Activated naive CD8-positive, alpha-beta T cell treated with anti-CD3 and anti-CD28 coated beads for 36 hours (primary cell): ENCODE results near the gene MACROD2. TPM values are rescaled to one million over a fixed set of nuclear protein-coding genes. Genes with fewer than 3 reads are reported as not detected.

Experiments used
- DNase-seq: peaks from one replicate; pipeline ENCODE4 v3.0.0; 2021
- H3K27ac Mint-ChIP-seq: one replicate; pipeline ENCODE4 v1.8.0; 2022; ENCODE audit warnings: mild to moderate bottlenecking, moderate library complexity, mixed read lengths
- H3K27me3 Mint-ChIP-seq: one replicate; pipeline ENCODE4 v1.8.0; 2022; ENCODE audit warnings: mild to moderate bottlenecking, mixed read lengths
- H3K36me3 Mint-ChIP-seq: one replicate; pipeline ENCODE4 v1.8.0; 2021; ENCODE audit warnings: mild to moderate bottlenecking, mixed read lengths
- H3K4me1 Mint-ChIP-seq: one replicate; pipeline ENCODE4 v1.8.0; 2021; ENCODE audit warnings: mixed read lengths
- H3K4me3 Mint-ChIP-seq: one replicate; pipeline ENCODE4 v1.8.0; 2022; ENCODE audit warnings: mild to moderate bottlenecking, moderate library complexity, mixed read lengths
- H3K9me3 Mint-ChIP-seq: one replicate; pipeline ENCODE4 v1.8.0; 2022; ENCODE audit warnings: mixed read lengths
- total RNA-seq, 2 experiments: library from RNA; stranded (reverse); gene quantifications; one replicate each; pipeline ENCODE4 v1.2.3, GENCODE V29; 2021

MACROD2 gene
- total RNA-seq, 2 experiments from 2014 or later: 0.12 to 0.14 TPM

GRCh38 chr20:15840636-15841301, 1845.5 kb downstream of the MACROD2 start:
- no peaks in the 10 kb centered on the region for H3K36me3 Mint-ChIP-seq
- H3K27me3 Mint-ChIP-seq: no peaks in the 10 kb centered on the region
- DNase-seq: no peak
- H3K4me1 Mint-ChIP-seq: no peaks in the 10 kb centered on the region
- H3K27ac Mint-ChIP-seq: no peak overlapping the region
- H3K4me3 Mint-ChIP-seq: no peak overlapping the region
- H3K9me3 Mint-ChIP-seq: no peaks in the 10 kb centered on the region

GRCh38 chr20:15842872-15843271, 1847.6 kb downstream of the MACROD2 start:
- Mint-ChIP-seq H3K36me3 (no peaks in the 10 kb centered on the region), H3K4me1 (no peaks in the 10 kb centered on the region), H3K9me3 (no peaks in the 10 kb centered on the region), H3K27ac (no peak overlapping the region), H3K27me3 (no peaks in the 10 kb centered on the region), H3K4me3 (no peak overlapping the region)
- DNase-seq: no peak

GRCh38 chr20:15843777-15844176, 1848.5 kb downstream of the MACROD2 start:
- no peak for DNase-seq
- Mint-ChIP-seq H3K4me3 (no peak overlapping the region), H3K36me3 (no peaks in the 10 kb centered on the region), H3K4me1 (no peaks in the 10 kb centered on the region), H3K27ac (no peak overlapping the region), H3K9me3 (no peaks in the 10 kb centered on the region), H3K27me3 (no peaks in the 10 kb centered on the region)

- no peaks in the 10 kb centered on the region for H3K27me3 Mint-ChIP-seq
- H3K4me1 Mint-ChIP-seq: no peaks in the 10 kb centered on the region
- peaks cover 4% of the 10 kb centered on the region for H3K9me3 Mint-ChIP-seq
Observed at GRCh38 chr20:15847196-15847784, 1852.0 kb downstream of the MACROD2 start.

GRCh38 chr20:15848126-15848525, 1852.8 kb downstream of the MACROD2 start:
- no peak overlapping the region for H3K27ac Mint-ChIP-seq
- H3K9me3 Mint-ChIP-seq: peaks cover 4% of the 10 kb centered on the region
- H3K4me1 Mint-ChIP-seq: no peaks in the 10 kb centered on the region
- H3K27me3 Mint-ChIP-seq: no peaks in the 10 kb centered on the region
- H3K4me3 Mint-ChIP-seq: no peak overlapping the region
- no peaks in the 10 kb centered on the region for H3K36me3 Mint-ChIP-seq
- DNase-seq: no peak

More at GRCh38 chr20:15847196-15847784, 1852.0 kb downstream of the MACROD2 start:
- no peak overlapping the region for H3K4me3 Mint-ChIP-seq
- no peak for DNase-seq
- no peaks in the 10 kb centered on the region for H3K36me3 Mint-ChIP-seq
- no peak overlapping the region for H3K27ac Mint-ChIP-seq

- no peaks in the 10 kb centered on the region for H3K36me3 Mint-ChIP-seq
- DNase-seq: no peak
- H3K4me1 Mint-ChIP-seq: no peaks in the 10 kb centered on the region
- H3K9me3 Mint-ChIP-seq: peaks cover 4% of the 10 kb centered on the region
- H3K27me3 Mint-ChIP-seq: no peaks in the 10 kb centered on the region
- no peak overlapping the region for H3K27ac Mint-ChIP-seq
- H3K4me3 Mint-ChIP-seq: no peak overlapping the region
Observed at GRCh38 chr20:15848995-15849610, 1853.8 kb downstream of the MACROD2 start.

- no peaks in the 10 kb centered on the region for H3K27me3 Mint-ChIP-seq
- H3K9me3 Mint-ChIP-seq: peaks cover 4% of the 10 kb centered on the region
- no peak for DNase-seq
- H3K4me3 Mint-ChIP-seq: no peak overlapping the region
- no peaks in the 10 kb centered on the region for H3K36me3 Mint-ChIP-seq
- H3K27ac Mint-ChIP-seq: no peak overlapping the region
- no peaks in the 10 kb centered on the region for H3K4me1 Mint-ChIP-seq
Observed at GRCh38 chr20:15851576-15852215, 1856.4 kb downstream of the MACROD2 start.

- H3K4me3 Mint-ChIP-seq: no peak overlapping the region
Observed at GRCh38 chr20:15854911-15855310, 1859.6 kb downstream of the MACROD2 start.

GRCh38 chr20:15857173-15857784, 1862.0 kb downstream of the MACROD2 start:
- Mint-ChIP-seq H3K4me3 (no peak overlapping the region), H3K27me3 (no peaks in the 10 kb centered on the region), H3K4me1 (no peaks in the 10 kb centered on the region), H3K9me3 (peaks cover 3% of the 10 kb centered on the region), H3K36me3 (no peaks in the 10 kb centered on the region), H3K27ac (no peak overlapping the region)
- no peak for DNase-seq

More at GRCh38 chr20:15854911-15855310, 1859.6 kb downstream of the MACROD2 start:
- no peaks in the 10 kb centered on the region for H3K4me1 Mint-ChIP-seq
- no peak for DNase-seq
- no peak overlapping the region for H3K27ac Mint-ChIP-seq
- H3K27me3 Mint-ChIP-seq: no peaks in the 10 kb centered on the region
- H3K9me3 Mint-ChIP-seq: peaks cover 6% of the 10 kb centered on the region
- no peaks in the 10 kb centered on the region for H3K36me3 Mint-ChIP-seq

- Mint-ChIP-seq H3K27ac (no peak overlapping the region), H3K36me3 (no peaks in the 10 kb centered on the region), H3K4me3 (no peak overlapping the region), H3K27me3 (no peaks in the 10 kb centered on the region), H3K9me3 (peaks cover 4% of the 10 kb centered on the region), H3K4me1 (no peaks in the 10 kb centered on the region)
- DNase-seq: no peak
Observed at GRCh38 chr20:15859061-15859460, 1863.7 kb downstream of the MACROD2 start.

- H3K27ac Mint-ChIP-seq: no peak overlapping the region
Observed at GRCh38 chr20:15860850-15861249, 1865.5 kb downstream of the MACROD2 start.

GRCh38 chr20:15862178-15862577, 1866.9 kb downstream of the MACROD2 start:
- Mint-ChIP-seq H3K9me3 (peaks cover 2% of the 10 kb centered on the region), H3K4me3 (no peak overlapping the region)

More at GRCh38 chr20:15860850-15861249, 1865.5 kb downstream of the MACROD2 start:
- Mint-ChIP-seq H3K4me1 (no peaks in the 10 kb centered on the region), H3K9me3 (peaks cover 4% of the 10 kb centered on the region), H3K4me3 (no peak overlapping the region), H3K36me3 (no peaks in the 10 kb centered on the region), H3K27me3 (no peaks in the 10 kb centered on the region)
- DNase-seq: no peak

GRCh38 chr20:15863735-15864134, 1868.4 kb downstream of the MACROD2 start:
- DNase-seq: no peak
- Mint-ChIP-seq H3K27me3 (no peaks in the 10 kb centered on the region), H3K4me1 (no peaks in the 10 kb centered on the region), H3K36me3 (no peaks in the 10 kb centered on the region), H3K4me3 (no peak overlapping the region), H3K27ac (no peak overlapping the region), H3K9me3 (peaks cover 2% of the 10 kb centered on the region)

More at GRCh38 chr20:15862178-15862577, 1866.9 kb downstream of the MACROD2 start:
- DNase-seq: no peak
- no peaks in the 10 kb centered on the region for H3K4me1 Mint-ChIP-seq
- no peaks in the 10 kb centered on the region for H3K27me3 Mint-ChIP-seq
- H3K36me3 Mint-ChIP-seq: no peaks in the 10 kb centered on the region
- H3K27ac Mint-ChIP-seq: no peak overlapping the region

- no peak for DNase-seq
- no peak overlapping the region for H3K27ac Mint-ChIP-seq
- H3K4me1 Mint-ChIP-seq: no peaks in the 10 kb centered on the region
- H3K36me3 Mint-ChIP-seq: no peaks in the 10 kb centered on the region
- no peak overlapping the region for H3K4me3 Mint-ChIP-seq
- H3K9me3 Mint-ChIP-seq: peaks cover 2% of the 10 kb centered on the region
- H3K27me3 Mint-ChIP-seq: no peaks in the 10 kb centered on the region
Observed at GRCh38 chr20:15865553-15865952, 1870.2 kb downstream of the MACROD2 start.
